Esophagus squamous epithelium (tissue), 5 donors: ENCODE measurements around the gene RFX1. TPM values are rescaled to one million over a fixed set of nuclear protein-coding genes. Genes with fewer than 3 reads are reported as not detected.

Experiments used
- DNase-seq: peaks from one replicate; lab custom pipeline; 2025; lab: John Stamatoyannopoulos, UW
- H3K27ac ChIP-seq, 4 donors: fragments of 200-600 bp; sonication (generic); one replicate each; pipeline ENCODE4 v1.5.1; 2016 to 2019; ENCODE audit warnings: mild to moderate bottlenecking in 1 of 4
- H3K27me3 ChIP-seq, 4 donors: fragments of 200-600 bp; sonication (generic); 1 replicate in 3 of 4; 2 replicates in 1 of 4; pipeline versions ENCODE4 v1.5.1 to v1.6.0; 2017 to 2021; ENCODE audit warnings: antibody characterized with exemption in 1 of 4
- H3K36me3 ChIP-seq, 3 donors: fragments of 200-600 bp; sonication (generic); one replicate each; pipeline ENCODE4 v1.5.1; 2016 to 2019
- H3K4me1 ChIP-seq, 3 donors: fragments of 200-600 bp; sonication (generic); one replicate each; pipeline ENCODE4 v1.5.1; 2017 to 2019
- H3K4me3 ChIP-seq, 4 donors: fragments of 200-600 bp; sonication (generic); 1 replicate in 3 of 4; 2 replicates in 1 of 4; pipeline ENCODE4 v1.5.1; 2016 to 2019; ENCODE audit warnings: mild to moderate bottlenecking in 2 of 4, moderate library complexity in 1 of 4
- H3K9me3 ChIP-seq, 3 donors: fragments of 200-600 bp; sonication (generic); one replicate each; pipeline ENCODE4 v1.5.1; 2016 to 2019
- CTCF ChIP-seq, 6 experiments: fragments of 450-650 bp in 4 of 6; fragments of 200-600 bp in 2 of 6; sonication (generic) in 2 of 6; IDR thresholded peaks; one replicate each; pipeline ENCODE4 v1.5.1; 2016 to 2019; ENCODE audit warnings: antibody characterized with exemption in 6 of 6, mild to moderate bottlenecking in 4 of 6, moderate library complexity in 4 of 6
- POLR2A ChIP-seq, 4 donors: fragments of 450-650 bp; IDR thresholded peaks; one replicate each; pipeline ENCODE4 v1.6.1; 2017; ENCODE audit warnings: antibody characterized with exemption in 4 of 4, mild to moderate bottlenecking in 4 of 4, moderate library complexity in 3 of 4
- WGBS, 2 donors: methylation state at CpG; one replicate each; pipeline ENCODE4 v1.1.5; 2018; 5-methylcytosine and 5-hydroxymethylcytosine counted together
- intact Hi-C: fragments of 100-400 bp; cut with DNase I; formaldehyde crosslinking; loops from one replicate; pipeline ENCODE4 v1.15.0; 2022
- total RNA-seq, 4 donors: library from RNA; depleted of rRNA; stranded (reverse); fragments of >200 nt; gene quantifications; one replicate each; pipeline ENCODE4 v1.1.0, GENCODE V29; 2016
- donor health status: DM: yes; HTN: yes; CAD: no.

Gene RFX1
- total RNA-seq, 4 donors from 2014 or later: 1.8 to 7.5 (median 3.9) TPM

GRCh38 chr19:13946414-13946813 is 59.7 kb downstream of the RFX1 start:
- Histone ChIP-seq H3K36me3 (no peaks in the 10 kb centered on the region), H3K4me3 (no peak overlapping the region), H3K4me1 (peaks cover 0 to 14% (median 6%) of the 10 kb centered on the region in 3 donors), H3K27ac (peak overlapping the region in 3 of 4 donors; percentile 33 to 73 (median 64)), H3K27me3 (no peaks in the 10 kb centered on the region), H3K9me3 (no peaks in the 10 kb centered on the region)
- WGBS, 2 donors: 50 to 58% methylated on average over 4 of the region's 4 CpGs
- intact Hi-C loops: no loop called here
- DNase-seq: no peak
- TF ChIP-seq CTCF (IDR thresholded peaks at IDR 0.05) (no peak), POLR2A (IDR thresholded peaks at IDR 0.05) (no peak)

- no peak overlapping the region for H3K27ac ChIP-seq
- DNase-seq: no peak
- intact Hi-C loops: no loop called here
- no peaks in the 10 kb centered on the region for H3K36me3 ChIP-seq
- H3K4me3 ChIP-seq: no peak overlapping the region
- H3K9me3 ChIP-seq: no peaks in the 10 kb centered on the region
- TF ChIP-seq POLR2A (IDR thresholded peaks at IDR 0.05) (no peak), CTCF (IDR thresholded peaks at IDR 0.05) (no peak)
- WGBS, 2 donors: 67 to 100% methylated on average over 1 of the region's 1 CpG
- H3K4me1 ChIP-seq: peaks cover 0 to 30% (median 6%) of the 10 kb centered on the region in 3 donors
- peaks cover 0 to 17% (median 0%) of the 10 kb centered on the region in 4 donors for H3K27me3 ChIP-seq
Observed at GRCh38 chr19:13942023-13942684, 64.0 kb downstream of the RFX1 start.

GRCh38 chr19:13938301-13939064 is 67.6 kb downstream of the RFX1 start, which contains the start of gene PODNL1:
TSS of gene PODNL1 (minus strand) at chr19:13938417. CDS start at chr19:13938181, 236 bp downstream.
- DNase-seq: no peak
- TF ChIP-seq CTCF (IDR thresholded peaks at IDR 0.05) (no peak), POLR2A (IDR thresholded peaks at IDR 0.05) (no peak)
- H3K4me1 ChIP-seq: peaks cover 0 to 17% (median 0%) of the 10 kb centered on the region in 3 donors
- 8 to 19% methylated on average over 5 to 9 of the region's 21 CpGs for WGBS, 2 donors
- peaks cover 0 to 42% (median 0%) of the 10 kb centered on the region in 4 donors for H3K27me3 ChIP-seq
- H3K9me3 ChIP-seq: no peaks in the 10 kb centered on the region
- H3K27ac ChIP-seq: no peak within 1 kb of the TSS
- no peaks in the 10 kb centered on the region for H3K36me3 ChIP-seq
- peak within 1 kb of the TSS in 3 of 4 donors; percentile 17 to 37 (median 32) for H3K4me3 ChIP-seq
- intact Hi-C loops: no loop called here

GRCh38 chr19:13937479-13938300 is 68.4 kb downstream of the RFX1 start:
- H3K9me3 ChIP-seq: no peaks in the 10 kb centered on the region
- H3K4me3 ChIP-seq: peak overlapping the region in 3 of 4 donors; percentile 17 to 37 (median 32)
- DNase-seq: no peak
- H3K27me3 ChIP-seq: peaks cover 0 to 42% (median 0%) of the 10 kb centered on the region in 4 donors
- no peak overlapping the region for H3K27ac ChIP-seq
- intact Hi-C loops: no loop called here
- 18 to 32% methylated on average over 4 of the region's 29 CpGs for WGBS, 2 donors
- H3K4me1 ChIP-seq: peaks cover 0 to 17% (median 0%) of the 10 kb centered on the region in 3 donors
- no peaks in the 10 kb centered on the region for H3K36me3 ChIP-seq
- TF ChIP-seq CTCF (IDR thresholded peaks at IDR 0.05): no peak
- TF ChIP-seq POLR2A (IDR thresholded peaks at IDR 0.05): no peak
